HG03565 (cell line): ENCODE results near the gene TMEM53.

Experiments used
- ATAC-seq: cut with Tn5 transposase; IDR thresholded peaks from one replicate; pipeline ENCODE4 v1.9.1; 2021; ENCODE audit warnings: mild to moderate bottlenecking, moderate library complexity; ENCODE audit not compliant: unreplicated experiment

Gene TMEM53

GRCh38 chr1:44606701-44607281 lies 67.5 kb downstream of the TMEM53 start:
- no peak for ATAC-seq

- no peak for ATAC-seq
These were observed 68.2 kb downstream of the TMEM53 start for GRCh38 chr1:44605914-44606615.

- ATAC-seq: no peak
These were observed 69.9 kb downstream of the TMEM53 start for GRCh38 chr1:44604157-44604955.

- no peak for ATAC-seq
These were observed 70.6 kb downstream of the TMEM53 start for GRCh38 chr1:44603718-44604117.
